CD14-positive monocyte (primary cell): Measurements from ENCODE around the gene LRRC73. TPM values are rescaled to one million over a fixed set of nuclear protein-coding genes. Genes with fewer than 3 reads are reported as not detected.

ENCODE experiments used
- DNase-seq, 3 donors: peaks; one replicate each; pipeline ENCODE4 v3.0.0-alpha.2; 2011 to 2022
- H2AFZ ChIP-seq: 2 replicates; pipeline ENCODE4 v1.6.0; 2012; ENCODE audit warnings: mild to moderate bottlenecking, low read depth, low read length, inconsistent platforms; ENCODE audit not compliant: insufficient read depth, poor library complexity, severe bottlenecking
- H3K27ac ChIP-seq, 2 donors: 1 replicate in 1 of 2; 2 replicates in 1 of 2; pipeline ENCODE4 v1.5.1; 2012 to 2013; ENCODE audit warnings: low read length in 2 of 2, control low read depth in 1 of 2, inconsistent platforms in 1 of 2, low read depth in 1 of 2, mild to moderate bottlenecking in 1 of 2
- H3K27me3 ChIP-seq, 2 donors: one replicate each; pipeline versions ENCODE4 v1.6.0 to v1.6.1; 2011 to 2013; ENCODE audit warnings: low read length in 2 of 2; ENCODE audit not compliant: control insufficient read depth in 2 of 2, insufficient read depth in 2 of 2
- H3K36me3 ChIP-seq, 2 donors: replicated peaks in 1 of 2; 1 replicate in 1 of 2; 2 replicates in 1 of 2; pipeline versions ENCODE4 v1.5.1 to v1.6.1; 2012 to 2013; ENCODE audit warnings: low read length in 2 of 2, control low read depth in 1 of 2, inconsistent platforms in 1 of 2, mild to moderate bottlenecking in 1 of 2; ENCODE audit not compliant: insufficient read depth in 2 of 2, control insufficient read depth in 1 of 2
- H3K4me1 ChIP-seq, 2 donors: 1 replicate in 1 of 2; 2 replicates in 1 of 2; pipeline versions ENCODE4 v1.5.1 to v1.6.1; 2012 to 2013; ENCODE audit warnings: low read length in 2 of 2, control low read depth in 1 of 2, inconsistent platforms in 1 of 2, mild to moderate bottlenecking in 1 of 2, moderate library complexity in 1 of 2; ENCODE audit not compliant: insufficient read depth in 2 of 2, control insufficient read depth in 1 of 2
- H3K4me2 ChIP-seq: replicated peaks from 2 replicates; pipeline ENCODE3; 2012; ENCODE audit warnings: low read length, moderate library complexity, mild to moderate bottlenecking; ENCODE audit not compliant: poor library complexity, severe bottlenecking; ENCODE audit errors: extremely low read depth
- H3K4me3 ChIP-seq, 3 experiments: fragments of 200-600 bp in 1 of 3; sonication (generic) in 1 of 3; replicated peaks in 1 of 3; 1 replicate in 2 of 3; 2 replicates in 1 of 3; pipeline ENCODE4 v1.5.1; 2011 to 2013; ENCODE audit warnings: low read length in 3 of 3, mild to moderate bottlenecking in 3 of 3, control low read depth in 2 of 3, low read depth in 2 of 3, inconsistent platforms in 1 of 3, moderate library complexity in 1 of 3
- H3K79me2 ChIP-seq: 2 replicates; pipeline ENCODE4 v1.6.0; 2012; ENCODE audit warnings: mild to moderate bottlenecking, control low read depth, inconsistent platforms, low read length, moderate library complexity; ENCODE audit not compliant: insufficient read depth
- H3K9ac ChIP-seq: 2 replicates; pipeline ENCODE4 v1.6.0; 2017; ENCODE audit warnings: low read length, mild to moderate bottlenecking; ENCODE audit not compliant: insufficient read depth, poor library complexity, severe bottlenecking
- H3K9me3 ChIP-seq, 2 donors: replicated peaks in 1 of 2; 1 replicate in 1 of 2; 2 replicates in 1 of 2; pipeline versions ENCODE4 v1.5.1 to v1.6.1; 2012 to 2013; ENCODE audit warnings: low read length in 2 of 2, control low read depth in 1 of 2; ENCODE audit not compliant: control insufficient read depth in 1 of 2, insufficient read depth in 1 of 2
- H4K20me1 ChIP-seq: 2 replicates; pipeline ENCODE4 v1.6.0; 2012; ENCODE audit warnings: mild to moderate bottlenecking, low read length, control low read depth, moderate library complexity; ENCODE audit not compliant: insufficient read depth
- H3K27ac Mint-ChIP-seq, 7 donors: one replicate each; pipeline ENCODE4 v1.8.0; 2020; ENCODE audit warnings: mild to moderate bottlenecking in 7 of 7, mixed read lengths in 7 of 7, moderate library complexity in 6 of 7, inconsistent platforms in 2 of 7
- H3K27me3 Mint-ChIP-seq, 3 donors: one replicate each; pipeline ENCODE4 v1.8.0; 2021 to 2022; ENCODE audit warnings: low read depth in 3 of 3, mild to moderate bottlenecking in 3 of 3, mixed read lengths in 3 of 3, moderate library complexity in 3 of 3, inconsistent platforms in 1 of 3
- H3K36me3 Mint-ChIP-seq, 2 donors: one replicate each; pipeline ENCODE4 v1.8.0; 2020; ENCODE audit warnings: mixed read lengths in 2 of 2, inconsistent platforms in 1 of 2, mild to moderate bottlenecking in 1 of 2
- H3K4me1 Mint-ChIP-seq: one replicate; pipeline ENCODE4 v1.8.0; 2020; ENCODE audit warnings: mild to moderate bottlenecking, mixed read lengths
- H3K4me3 Mint-ChIP-seq, 2 donors: one replicate each; pipeline ENCODE4 v1.8.0; 2020; ENCODE audit warnings: mild to moderate bottlenecking in 2 of 2, mixed read lengths in 2 of 2, moderate library complexity in 1 of 2
- H3K9me3 Mint-ChIP-seq, 7 donors: one replicate each; pipeline ENCODE4 v1.8.0; 2020 to 2022; ENCODE audit warnings: mixed read lengths in 7 of 7, mild to moderate bottlenecking in 6 of 7, moderate library complexity in 6 of 7, inconsistent platforms in 2 of 7
- CTCF ChIP-seq: fragments of 200-600 bp; IDR thresholded peaks from one replicate; pipeline ENCODE4 v1.8.0; 2022; ENCODE audit warnings: antibody characterized with exemption, mild to moderate bottlenecking
- WGBS: methylation state at CpG from one replicate; pipeline ENCODE4 v1.1.5; 2013; ENCODE audit warnings: missing lambda C conversion rate; ENCODE audit not compliant: insufficient coverage; 5-methylcytosine and 5-hydroxymethylcytosine counted together
- intact Hi-C, 2 donors: fragments of 100-400 bp; cut with micrococcal nuclease; formaldehyde crosslinking; loops; one replicate each; pipeline versions ENCODE4 v1.15.0 to v1.15.1; 2023
- polyA plus RNA-seq, 3 donors: library from polyadenylated mRNA; depleted of rRNA in 1 of 3; unstranded in 2 of 3; stranded (reverse) in 1 of 3; fragments of 300-500 nt in 2 of 3; fragments of >200 nt in 1 of 3; fragmentation: Illumina TruSeq in 2 of 3; gene quantifications; 1 replicate in 2 of 3; 2 replicates in 1 of 3; pipeline ENCODE4 v1.2.3, GENCODE V29; 2012 to 2021

The LRRC73 gene
- polyA plus RNA-seq, 3 donors = not detected

- 96% methylated on average over 2 of the region's 4 CpGs for WGBS
- intact Hi-C loops = loop anchor here in 1 of 2 donors (10.0 kb wide), 1 partner anchor 148 kb away; no protein-coding TSS in a partner anchor
- Histone ChIP-seq H3K27me3 (peaks cover 0 to 9% of the 10 kb centered on the region in 2 donors), H3K79me2 (no peaks in the 10 kb centered on the region), H3K9me3 (no peaks in the 10 kb centered on the region), H3K9ac (no peak overlapping the region), H3K4me1 (peaks cover 3 to 4% of the 10 kb centered on the region in 2 donors), H3K36me3 (peaks cover 75 to 87% of the 10 kb centered on the region in 2 donors), H3K27ac (no peak overlapping the region), H4K20me1 (peaks cover 5% of the 10 kb centered on the region), H3K4me3 (no peak overlapping the region), H3K4me2 (no peak overlapping the region), H2AFZ (no peak overlapping the region)
- DNase-seq = no peak
- Mint-ChIP-seq H3K27me3 (peaks cover 3 to 5% (median 4%) of the 10 kb centered on the region in 3 donors), H3K4me1 (peaks cover 3% of the 10 kb centered on the region), H3K4me3 (no peak overlapping the region), H3K9me3 (peaks cover 0 to 2% (median 0%) of the 10 kb centered on the region in 7 donors), H3K27ac (no peak overlapping the region), H3K36me3 (peaks cover 73 to 83% of the 10 kb centered on the region in 2 donors)
- TF ChIP-seq CTCF = no peak
These were observed 7.5 kb downstream of the LRRC73 start for GRCh38 chr6:43502666-43503065.

- Histone ChIP-seq H3K27ac (no peak overlapping the region), H3K4me3 (no peak overlapping the region), H3K9ac (no peak overlapping the region), H4K20me1 (no peaks in the 10 kb centered on the region), H3K79me2 (no peaks in the 10 kb centered on the region), H3K4me2 (no peak overlapping the region), H3K9me3 (no peaks in the 10 kb centered on the region), H2AFZ (no peak overlapping the region), H3K4me1 (no peaks in the 10 kb centered on the region), H3K36me3 (peaks cover 78 to 94% of the 10 kb centered on the region in 2 donors), H3K27me3 (no peaks in the 10 kb centered on the region)
- Mint-ChIP-seq H3K27me3 (peaks cover 0 to 1% (median 0%) of the 10 kb centered on the region in 3 donors), H3K27ac (peak overlapping the region in 2 of 7 donors; percentile 14 to 27), H3K4me1 (no peaks in the 10 kb centered on the region), H3K9me3 (peaks cover 0 to 2% (median 0%) of the 10 kb centered on the region in 7 donors), H3K36me3 (peaks cover 79 to 85% of the 10 kb centered on the region in 2 donors), H3K4me3 (no peak overlapping the region)
- intact Hi-C loops = loop anchor here in 1 of 2 donors (10.0 kb wide), 1 partner anchor 146 kb away; no protein-coding TSS in a partner anchor
- no peak for TF ChIP-seq CTCF
- DNase-seq = no peak
- WGBS = 100% methylated on average over 1 of the region's 3 CpGs
These were observed 9.2 kb downstream of the LRRC73 start for GRCh38 chr6:43500921-43501320.
